ENCODE results near the gene RBM33. TPM values are rescaled to one million over a fixed set of nuclear protein-coding genes. Genes with fewer than 3 reads are reported as not detected.

The RBM33 gene
- total RNA-seq, 4 donors from 2014 or later, result 20.6 to 85.1 (median 38.4) TPM

DNA sequence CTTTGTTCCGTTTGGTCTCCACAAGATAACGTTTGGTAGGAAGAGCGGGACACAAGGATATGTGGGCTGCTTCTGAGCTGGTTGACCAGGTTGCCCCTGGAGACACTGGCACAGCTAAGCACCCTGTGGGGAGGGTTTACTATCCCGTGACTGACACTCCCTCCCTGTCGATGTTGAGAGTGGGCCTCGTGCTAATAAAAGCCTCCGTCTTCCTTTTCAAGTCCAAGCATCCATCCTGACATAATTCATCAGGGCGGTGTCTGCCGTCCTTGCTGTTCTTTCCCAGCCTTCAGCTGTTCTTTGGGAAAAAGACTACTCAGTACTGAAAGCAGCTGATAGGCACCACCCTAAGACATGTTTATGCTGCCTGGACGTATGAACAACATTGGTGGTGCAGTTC is 118.2 kb downstream of the RBM33 start:
- Histone ChIP-seq H3K27ac (peak overlapping the region; percentile 51 to 52), H3K9me3 (no peaks in the 10 kb centered on the region), H3K4me3 (no peak overlapping the region), H3K4me1 (no peaks in the 10 kb centered on the region), H3K36me3 (no peaks in the 10 kb centered on the region), H3K27me3 (no peaks in the 10 kb centered on the region)
- peak; percentile 44 to 49 for DNase-seq
- no peak for TF ChIP-seq POLR2A (IDR thresholded peaks at IDR 0.05)
- TF ChIP-seq, protein P1, sequence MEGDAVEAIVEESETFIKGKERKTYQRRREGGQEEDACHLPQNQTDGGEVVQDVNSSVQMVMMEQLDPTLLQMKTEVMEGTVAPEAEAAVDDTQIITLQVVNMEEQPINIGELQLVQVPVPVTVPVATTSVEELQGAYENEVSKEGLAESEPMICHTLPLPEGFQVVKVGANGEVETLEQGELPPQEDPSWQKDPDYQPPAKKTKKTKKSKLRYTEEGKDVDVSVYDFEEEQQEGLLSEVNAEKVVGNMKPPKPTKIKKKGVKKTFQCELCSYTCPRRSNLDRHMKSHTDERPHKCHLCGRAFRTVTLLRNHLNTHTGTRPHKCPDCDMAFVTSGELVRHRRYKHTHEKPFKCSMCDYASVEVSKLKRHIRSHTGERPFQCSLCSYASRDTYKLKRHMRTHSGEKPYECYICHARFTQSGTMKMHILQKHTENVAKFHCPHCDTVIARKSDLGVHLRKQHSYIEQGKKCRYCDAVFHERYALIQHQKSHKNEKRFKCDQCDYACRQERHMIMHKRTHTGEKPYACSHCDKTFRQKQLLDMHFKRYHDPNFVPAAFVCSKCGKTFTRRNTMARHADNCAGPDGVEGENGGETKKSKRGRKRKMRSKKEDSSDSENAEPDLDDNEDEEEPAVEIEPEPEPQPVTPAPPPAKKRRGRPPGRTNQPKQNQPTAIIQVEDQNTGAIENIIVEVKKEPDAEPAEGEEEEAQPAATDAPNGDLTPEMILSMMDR (IDR thresholded peaks at IDR 0.05), result no peak
- intact Hi-C loops (cut with DNase I; ENCODE audit: low total_unique reads), result loop anchor here (10.0 kb wide), 1 partner anchor 168 kb away; no protein-coding TSS in a partner anchor

DNA sequence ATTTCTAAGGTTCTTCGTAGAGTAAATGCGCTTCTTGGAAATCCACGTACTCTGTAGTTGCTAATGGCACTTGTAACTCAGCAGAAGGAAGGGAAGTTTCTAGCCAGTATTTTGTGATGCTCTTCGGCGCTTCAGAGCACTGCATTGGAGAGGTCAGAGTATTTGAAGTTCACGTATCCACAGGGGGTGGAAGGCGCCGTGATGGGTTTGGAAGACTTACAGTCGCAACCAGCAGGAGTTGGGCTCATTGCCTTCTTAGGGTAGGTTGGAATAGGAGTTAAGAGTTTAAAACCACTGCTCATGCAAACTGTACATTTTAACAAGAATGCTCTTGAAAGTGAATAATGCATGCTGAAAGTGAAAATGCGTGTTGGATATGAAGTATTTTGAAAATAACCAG is 118.7 kb downstream of the RBM33 start:
- Histone ChIP-seq H3K4me3 (no peak overlapping the region), H3K27ac (peak overlapping the region; percentile 51 to 52), H3K4me1 (no peaks in the 10 kb centered on the region), H3K9me3 (no peaks in the 10 kb centered on the region), H3K27me3 (no peaks in the 10 kb centered on the region), H3K36me3 (no peaks in the 10 kb centered on the region)
- TF ChIP-seq POLR2A (IDR thresholded peaks at IDR 0.05), result no peak
- TF ChIP-seq, protein P1 (IDR thresholded peaks at IDR 0.05), result no peak
- no peak for DNase-seq
- intact Hi-C loops (cut with DNase I; ENCODE audit: low total_unique reads), result loop anchor here (10.0 kb wide), 1 partner anchor 168 kb away; no protein-coding TSS in a partner anchor

DNA sequence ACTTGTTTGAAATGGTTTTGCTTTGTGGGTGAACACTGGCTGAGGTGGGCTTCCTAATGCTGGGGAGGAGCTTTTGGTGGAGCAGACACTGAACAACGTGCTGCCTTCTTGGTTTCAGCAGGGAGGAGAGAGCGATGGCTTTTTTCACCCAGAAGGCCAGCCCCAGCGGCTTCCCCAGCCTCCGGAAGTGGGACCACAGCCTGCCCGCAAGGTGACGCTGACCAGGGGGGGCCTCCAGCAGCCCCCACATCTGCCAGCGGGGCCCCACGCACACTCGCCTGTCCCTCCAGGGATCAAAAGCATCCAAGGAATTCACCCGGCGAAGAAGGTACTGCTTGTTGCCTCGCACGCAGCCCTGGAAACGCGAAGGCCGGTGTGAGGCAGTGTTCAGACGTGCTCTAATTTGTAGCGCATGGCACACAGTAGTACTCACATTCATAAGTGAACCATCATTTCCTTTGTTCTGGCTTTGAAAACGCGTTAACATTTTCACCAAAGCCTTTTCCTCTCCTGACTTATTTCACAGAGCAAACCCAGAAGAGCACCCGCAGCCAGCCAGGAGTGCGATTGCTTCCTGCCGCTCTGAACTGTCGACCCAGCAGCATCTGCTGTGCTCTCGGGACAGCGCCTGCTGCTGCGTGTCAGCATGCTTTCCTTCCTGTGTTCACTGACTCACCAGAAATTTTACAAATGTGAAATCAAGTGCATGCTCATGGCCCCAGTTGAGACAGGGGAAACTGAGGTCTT is 119.4 kb downstream of the RBM33 start:
- DNase-seq, result no peak
- Histone ChIP-seq H3K27me3 (no peaks in the 10 kb centered on the region), H3K9me3 (no peaks in the 10 kb centered on the region), H3K27ac (peak overlapping the region; percentile 51 to 52), H3K36me3 (no peaks in the 10 kb centered on the region), H3K4me3 (no peak overlapping the region), H3K4me1 (no peaks in the 10 kb centered on the region)
- no peak for TF ChIP-seq POLR2A (IDR thresholded peaks at IDR 0.05)
- TF ChIP-seq, protein P1 (IDR thresholded peaks at IDR 0.05), result no peak
- intact Hi-C loops (cut with DNase I; ENCODE audit: low total_unique reads), result loop anchor here (10.0 kb wide), 1 partner anchor 169 kb away; no protein-coding TSS in a partner anchor

DNA sequence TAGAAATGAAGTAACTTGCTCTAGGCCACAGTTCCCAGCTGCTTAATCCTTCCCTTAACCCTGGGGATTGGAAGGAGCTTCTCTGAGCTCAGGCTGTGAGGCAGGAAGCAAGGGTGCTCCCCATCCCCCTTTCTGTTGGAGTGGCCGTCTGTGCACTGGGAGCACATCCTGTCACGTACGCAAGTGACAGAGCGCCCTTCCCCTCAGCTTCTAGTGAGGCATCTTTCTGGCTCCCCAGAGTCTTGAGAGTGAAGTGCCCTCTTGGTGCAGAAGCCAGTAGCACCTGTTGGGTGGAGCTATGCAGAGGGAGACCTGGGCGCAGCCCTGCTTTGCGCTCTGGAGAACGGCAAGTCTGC is 120.0 kb downstream of the RBM33 start:
- H3K27me3 ChIP-seq, result no peaks in the 10 kb centered on the region
- TF ChIP-seq, protein P1 (IDR thresholded peaks at IDR 0.05), result no peak
- TF ChIP-seq POLR2A (IDR thresholded peaks at IDR 0.05), result no peak
- intact Hi-C loops (cut with DNase I; ENCODE audit: low total_unique reads), result loop anchor here (10.0 kb wide), 1 partner anchor 170 kb away; no protein-coding TSS in a partner anchor
- H3K27ac ChIP-seq, result peak overlapping the region; percentile 35
- no peaks in the 10 kb centered on the region for H3K9me3 ChIP-seq
- no peaks in the 10 kb centered on the region for H3K4me1 ChIP-seq
- no peak for DNase-seq
- no peaks in the 10 kb centered on the region for H3K36me3 ChIP-seq
- H3K4me3 ChIP-seq, result no peak overlapping the region

DNA sequence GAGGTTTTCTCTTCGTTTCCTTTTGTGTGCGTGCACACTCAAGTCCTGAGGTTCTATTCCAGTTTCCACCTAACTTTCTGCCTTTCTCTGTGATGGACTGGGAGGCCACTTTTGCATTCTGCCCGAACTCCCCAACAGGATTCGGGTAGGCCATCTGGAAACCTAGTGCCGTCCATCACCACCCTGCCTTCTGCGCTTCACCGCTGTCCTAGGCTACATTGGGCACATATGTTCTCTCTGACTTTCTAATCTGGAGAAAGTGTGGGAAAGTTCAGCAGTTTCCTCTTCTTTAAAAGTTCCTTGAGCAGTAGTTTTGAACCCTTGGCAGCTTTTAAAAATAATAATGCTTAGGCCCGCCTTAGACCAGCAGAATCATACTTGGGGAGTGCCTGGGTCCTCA is 121.0 kb downstream of the RBM33 start:
- TF ChIP-seq POLR2A (IDR thresholded peaks at IDR 0.05), result no peak
- TF ChIP-seq, protein P1 (IDR thresholded peaks at IDR 0.05), result no peak
- intact Hi-C loops (cut with DNase I; ENCODE audit: low total_unique reads), result loop anchor here (10.0 kb wide), 1 partner anchor 171 kb away; no protein-coding TSS in a partner anchor
- H3K36me3 ChIP-seq, result no peaks in the 10 kb centered on the region
- H3K9me3 ChIP-seq, result no peaks in the 10 kb centered on the region
- no peak overlapping the region for H3K27ac ChIP-seq
- no peak overlapping the region for H3K4me3 ChIP-seq
- no peaks in the 10 kb centered on the region for H3K27me3 ChIP-seq
- DNase-seq, result no peak
- no peaks in the 10 kb centered on the region for H3K4me1 ChIP-seq
